Stomach (tissue), 9 donors: ENCODE data around the gene PKNOX2. TPM values are rescaled to one million over a fixed set of nuclear protein-coding genes. Genes with fewer than 3 reads are reported as not detected.

Experiments used
- DNase-seq, 2 donors: peaks; one replicate each; pipeline versions ENCODE4 v3.0.0 to v3.0.0-alpha.2; 2013 to 2019
- H3K27ac ChIP-seq, 5 donors: fragments of 200-600 bp in 4 of 5; sonication (generic) in 4 of 5; one replicate each; pipeline ENCODE4 v1.5.1; 2013 to 2019; ENCODE audit warnings: mild to moderate bottlenecking in 1 of 5, moderate library complexity in 1 of 5
- H3K27me3 ChIP-seq, 3 donors: fragments of 200-600 bp; sonication (generic); one replicate each; pipeline ENCODE4 v1.5.1; 2017 to 2019; ENCODE audit warnings: mixed run types in 1 of 3
- H3K36me3 ChIP-seq, 4 donors: fragments of 200-600 bp; sonication (generic); 1 replicate in 3 of 4; 2 replicates in 1 of 4; pipeline ENCODE4 v1.5.1; 2016 to 2019
- H3K4me1 ChIP-seq, 4 donors: fragments of 200-600 bp; sonication (generic); one replicate each; pipeline ENCODE4 v1.5.1; 2016 to 2019
- H3K4me3 ChIP-seq, 4 donors: fragments of 200-600 bp; sonication (generic) in 3 of 4; one replicate each; pipeline ENCODE4 v1.5.1; 2016 to 2019; ENCODE audit warnings: mild to moderate bottlenecking in 1 of 4
- H3K9me3 ChIP-seq, 4 donors: fragments of 200-600 bp; sonication (generic); one replicate each; pipeline ENCODE4 v1.5.1; 2016 to 2019
- EP300 ChIP-seq: sonication (generic); formaldehyde crosslinking; IDR thresholded peaks from one replicate; pipeline ENCODE4 v1.6.1; 2017; ENCODE audit warnings: antibody characterized with exemption
- POLR2A ChIP-seq, 4 donors: fragments of 450-650 bp; IDR thresholded peaks; one replicate each; pipeline ENCODE4 v1.6.1; 2016; ENCODE audit warnings: antibody characterized with exemption in 4 of 4, control low read depth in 2 of 4, mild to moderate bottlenecking in 1 of 4, moderate library complexity in 1 of 4
- POLR2AphosphoS5 ChIP-seq, 3 donors: sonication (generic); formaldehyde crosslinking; IDR thresholded peaks; one replicate each; pipeline ENCODE4 v1.6.1; 2016; ENCODE audit warnings: antibody characterized with exemption in 3 of 3
- WGBS, 5 donors: extraction: QIAGEN DNeasy Blood & Tissue Kit in 3 of 5; methylation state at CpG; one replicate each; pipeline versions ENCODE4 v1.1.5 to v1.1.7; 2013 to 2018; 5-methylcytosine and 5-hydroxymethylcytosine counted together
- intact Hi-C: fragments of 100-400 bp; cut with DNase I; formaldehyde crosslinking; loops from one replicate; pipeline ENCODE4 v1.15.1; 2023; ENCODE audit warnings: low total_unique reads
- polyA plus RNA-seq, 3 donors: library from polyadenylated mRNA; stranded (reverse); fragments of 200-250 nt; gene quantifications; one replicate each; pipeline ENCODE4 v1.2.3, GENCODE V29; 2013
- total RNA-seq, 5 donors: library from RNA; depleted of rRNA; stranded (reverse); fragments of >200 nt; gene quantifications; one replicate each; pipeline versions ENCODE4 v1.1.0 to v1.2.3, GENCODE V29; 2014 to 2016
- TF ChIP-seq, protein P1 (sequence below), 7 experiments: fragments of 450-650 bp in 4 of 7; fragments of 200-600 bp in 3 of 7; sonication (generic) in 3 of 7; IDR thresholded peaks; one replicate each; pipeline ENCODE4 v1.5.1; 2016 to 2019; ENCODE audit warnings: antibody characterized with exemption in 7 of 7, control low read depth in 2 of 7, mild to moderate bottlenecking in 1 of 7
- donor health status: healthy with polysubstance abuse.
- donor health status: Bipolar disorder and iron deficiency.
- donor health status: healthy.

Gene PKNOX2
- total and polyA plus RNA-seq, 8 donors, result 0.83 to 4.9 (median 2.3) TPM; not detected in 1

DNA sequence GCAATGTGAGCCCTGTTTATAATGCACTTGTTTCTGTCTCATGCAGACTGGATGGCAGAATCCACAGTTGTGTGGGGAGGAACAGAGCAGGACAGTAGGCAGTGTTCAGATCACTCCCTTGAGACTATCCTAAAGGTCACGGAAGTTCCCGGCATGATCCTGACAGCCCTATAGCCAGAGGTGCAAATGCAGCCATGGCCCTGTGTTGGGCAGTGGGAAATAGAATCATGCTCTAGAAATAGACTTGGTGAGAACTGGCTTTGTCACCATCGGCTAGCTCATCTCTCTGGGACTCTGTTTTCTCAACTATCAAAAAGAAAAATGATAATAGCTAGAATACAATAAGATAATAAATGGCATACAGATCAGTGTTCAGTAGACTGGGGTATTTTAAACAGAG lies 208.4 kb downstream of the PKNOX2 start:
- Histone ChIP-seq H3K4me3 (no peak overlapping the region), H3K36me3 (peaks cover 0 to 35% (median 2%) of the 10 kb centered on the region in 4 donors), H3K27ac (no peak overlapping the region), H3K9me3 (no peaks in the 10 kb centered on the region), H3K4me1 (peaks cover 0 to 18% (median 6%) of the 10 kb centered on the region in 4 donors), H3K27me3 (peaks cover 0 to 6% (median 0%) of the 10 kb centered on the region in 3 donors)
- no peak for DNase-seq
- no peak for TF ChIP-seq EP300
- no peak for TF ChIP-seq POLR2A (IDR thresholded peaks at IDR 0.05)
- 79 to 91% (median 89%) methylated on average over 3 of the region's 3 CpGs for WGBS, 5 donors
- intact Hi-C loops, result no loop called here

DNA sequence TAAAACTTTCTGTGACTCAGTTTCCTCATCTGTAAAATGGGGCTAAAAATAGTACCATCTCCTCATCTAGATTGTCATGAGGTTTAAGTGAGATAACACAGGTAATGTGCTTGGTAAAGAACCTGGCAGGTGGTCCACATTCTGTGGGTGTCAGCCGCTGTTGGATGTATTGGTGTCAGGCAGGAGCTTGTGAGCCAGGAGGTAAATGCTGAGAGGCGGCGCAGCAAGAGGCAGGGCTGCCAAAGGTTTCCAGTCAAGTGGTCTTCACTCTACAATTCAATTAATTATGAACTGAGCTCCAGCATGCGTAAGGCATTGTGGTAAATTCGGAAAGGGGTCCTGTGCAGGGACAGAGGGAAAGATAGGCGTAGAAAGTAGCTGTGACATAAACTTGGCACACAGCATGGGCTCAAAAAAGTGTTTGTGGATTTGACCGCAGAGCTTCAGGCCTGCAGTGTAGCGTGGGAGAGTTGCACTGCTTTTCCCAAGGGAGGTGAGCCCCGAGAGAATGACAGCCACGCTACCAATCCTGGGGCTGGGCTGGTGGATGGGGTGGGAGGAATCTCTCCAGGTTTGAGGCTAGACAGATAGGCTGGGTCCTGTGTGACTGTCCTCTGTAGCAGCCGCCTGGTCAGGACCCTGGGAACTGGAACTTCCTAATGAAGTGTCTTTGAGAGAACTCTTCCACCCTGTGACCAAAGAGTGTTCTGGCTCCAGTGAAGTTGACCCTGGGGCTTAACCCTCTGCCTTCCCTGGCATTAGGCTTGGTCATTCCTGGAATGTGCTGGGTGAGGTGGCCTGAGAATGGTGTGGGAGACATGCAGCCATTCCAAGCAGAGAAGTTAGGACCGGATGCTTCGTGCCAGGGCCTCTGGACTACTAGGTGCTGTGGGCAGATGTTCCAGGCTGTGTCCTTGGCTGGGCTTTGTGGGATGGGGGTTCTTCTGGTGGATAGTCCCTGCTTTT lies 209.2 kb downstream of the PKNOX2 start:
- H3K4me1 ChIP-seq, result peaks cover 0 to 18% (median 6%) of the 10 kb centered on the region in 4 donors
- intact Hi-C loops, result no loop called here
- 78 to 89% (median 86%) methylated on average over 8 to 13 of the region's 13 CpGs for WGBS, 5 donors
- H3K27me3 ChIP-seq, result peaks cover 0 to 6% (median 0%) of the 10 kb centered on the region in 3 donors
- H3K4me3 ChIP-seq, result no peak overlapping the region
- H3K36me3 ChIP-seq, result peaks cover 0 to 28% (median under 1%) of the 10 kb centered on the region in 4 donors
- TF ChIP-seq, protein P1, sequence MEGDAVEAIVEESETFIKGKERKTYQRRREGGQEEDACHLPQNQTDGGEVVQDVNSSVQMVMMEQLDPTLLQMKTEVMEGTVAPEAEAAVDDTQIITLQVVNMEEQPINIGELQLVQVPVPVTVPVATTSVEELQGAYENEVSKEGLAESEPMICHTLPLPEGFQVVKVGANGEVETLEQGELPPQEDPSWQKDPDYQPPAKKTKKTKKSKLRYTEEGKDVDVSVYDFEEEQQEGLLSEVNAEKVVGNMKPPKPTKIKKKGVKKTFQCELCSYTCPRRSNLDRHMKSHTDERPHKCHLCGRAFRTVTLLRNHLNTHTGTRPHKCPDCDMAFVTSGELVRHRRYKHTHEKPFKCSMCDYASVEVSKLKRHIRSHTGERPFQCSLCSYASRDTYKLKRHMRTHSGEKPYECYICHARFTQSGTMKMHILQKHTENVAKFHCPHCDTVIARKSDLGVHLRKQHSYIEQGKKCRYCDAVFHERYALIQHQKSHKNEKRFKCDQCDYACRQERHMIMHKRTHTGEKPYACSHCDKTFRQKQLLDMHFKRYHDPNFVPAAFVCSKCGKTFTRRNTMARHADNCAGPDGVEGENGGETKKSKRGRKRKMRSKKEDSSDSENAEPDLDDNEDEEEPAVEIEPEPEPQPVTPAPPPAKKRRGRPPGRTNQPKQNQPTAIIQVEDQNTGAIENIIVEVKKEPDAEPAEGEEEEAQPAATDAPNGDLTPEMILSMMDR (IDR thresholded peaks at IDR 0.05), result no peak
- TF ChIP-seq EP300 (no peak), POLR2A (IDR thresholded peaks at IDR 0.05) (no peak), POLR2AphosphoS5 (IDR thresholded peaks at IDR 0.05) (no peak)
- H3K27ac ChIP-seq, result no peak overlapping the region
- H3K9me3 ChIP-seq, result no peaks in the 10 kb centered on the region
- DNase-seq, result peak in 1 of 2 donors; percentile 44

DNA sequence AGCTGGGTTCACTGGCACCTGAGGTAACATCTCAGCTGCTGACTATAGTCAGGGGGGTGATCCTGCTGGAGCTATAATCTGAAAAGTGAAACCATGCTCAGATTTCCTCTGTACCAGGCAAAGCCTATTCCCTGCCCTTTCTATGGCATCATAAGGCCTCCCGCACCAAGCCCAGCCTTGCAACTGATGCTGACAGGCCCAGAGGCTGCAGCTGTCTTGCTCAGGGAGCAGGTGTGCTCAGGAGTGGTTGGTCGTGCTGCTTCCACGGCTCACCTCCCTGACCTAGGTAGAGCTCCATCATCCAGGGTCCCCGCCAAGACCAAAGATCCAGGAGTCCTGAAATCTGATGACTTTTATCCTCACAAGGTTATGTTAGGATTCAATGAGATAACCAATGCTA lies 209.8 kb downstream of the PKNOX2 start:
- H3K27ac ChIP-seq, result no peak overlapping the region
- H3K36me3 ChIP-seq, result peaks cover 0 to 21% (median 0%) of the 10 kb centered on the region in 4 donors
- H3K4me3 ChIP-seq, result no peak overlapping the region
- DNase-seq, result no peak
- intact Hi-C loops, result no loop called here
- peaks cover 0 to 18% (median 6%) of the 10 kb centered on the region in 4 donors for H3K4me1 ChIP-seq
- TF ChIP-seq POLR2AphosphoS5 (IDR thresholded peaks at IDR 0.05) (no peak), EP300 (no peak), POLR2A (IDR thresholded peaks at IDR 0.05) (no peak)
- TF ChIP-seq, protein P1 (IDR thresholded peaks at IDR 0.05), result no peak
- WGBS, 5 donors, result 80 to 94% (median 94%) methylated on average over 3 to 4 of the region's 4 CpGs
- H3K27me3 ChIP-seq, result peaks cover 0 to 6% (median 0%) of the 10 kb centered on the region in 3 donors
- no peaks in the 10 kb centered on the region for H3K9me3 ChIP-seq

DNA sequence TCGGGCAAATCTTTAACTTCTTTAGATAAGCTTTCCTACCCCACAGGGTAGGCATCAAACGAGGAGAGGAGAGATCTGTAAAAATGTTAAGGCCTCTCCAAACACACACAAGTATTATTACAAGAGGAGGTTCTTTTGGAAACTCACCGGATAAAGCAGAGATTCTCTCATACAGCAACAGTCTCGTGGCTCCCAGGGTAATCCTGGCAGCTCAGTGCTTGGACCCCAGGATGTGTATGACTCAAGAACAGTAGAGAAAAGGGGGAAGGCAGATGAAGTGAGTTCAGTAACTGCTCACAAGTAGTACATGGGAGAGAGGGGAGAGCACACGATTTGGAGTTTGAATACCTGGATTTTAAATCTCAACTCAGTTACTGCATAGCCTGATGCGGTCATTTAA lies 210.6 kb downstream of the PKNOX2 start:
- H3K27ac ChIP-seq, result peak overlapping the region in 1 of 5 donors; percentile 70
- peaks cover 0 to 13% (median 0%) of the 10 kb centered on the region in 4 donors for H3K36me3 ChIP-seq
- no peak overlapping the region for H3K4me3 ChIP-seq
- DNase-seq, result no peak
- WGBS, 5 donors, result 67 to 78% (median 73%) methylated on average over 6 of the region's 6 CpGs
- H3K27me3 ChIP-seq, result peaks cover 0 to 6% (median 0%) of the 10 kb centered on the region in 3 donors
- H3K9me3 ChIP-seq, result no peaks in the 10 kb centered on the region
- intact Hi-C loops, result no loop called here
- peaks cover 0 to 18% (median 6%) of the 10 kb centered on the region in 4 donors for H3K4me1 ChIP-seq
- TF ChIP-seq POLR2A (IDR thresholded peaks at IDR 0.05), result no peak
- TF ChIP-seq EP300, result no peak
- TF ChIP-seq, protein P1 (IDR thresholded peaks at IDR 0.05), result no peak
- no peak for TF ChIP-seq POLR2AphosphoS5 (IDR thresholded peaks at IDR 0.05)
